Stromal cell of bone marrow (primary cell): ENCODE measurements around the gene MEIOSIN.

Experiments
- DNase-seq: peaks from one replicate; pipeline ENCODE4 v3.0.0-alpha.2; 2012; ENCODE audit warnings: low read depth

Gene MEIOSIN

GRCh38 chr19:45779231-45780145 is 46.2 kb downstream of the MEIOSIN start:
- no peak for DNase-seq

GRCh38 chr19:45780146-45780447 is 46.9 kb downstream of the MEIOSIN start:
- no peak for DNase-seq

DNA sequence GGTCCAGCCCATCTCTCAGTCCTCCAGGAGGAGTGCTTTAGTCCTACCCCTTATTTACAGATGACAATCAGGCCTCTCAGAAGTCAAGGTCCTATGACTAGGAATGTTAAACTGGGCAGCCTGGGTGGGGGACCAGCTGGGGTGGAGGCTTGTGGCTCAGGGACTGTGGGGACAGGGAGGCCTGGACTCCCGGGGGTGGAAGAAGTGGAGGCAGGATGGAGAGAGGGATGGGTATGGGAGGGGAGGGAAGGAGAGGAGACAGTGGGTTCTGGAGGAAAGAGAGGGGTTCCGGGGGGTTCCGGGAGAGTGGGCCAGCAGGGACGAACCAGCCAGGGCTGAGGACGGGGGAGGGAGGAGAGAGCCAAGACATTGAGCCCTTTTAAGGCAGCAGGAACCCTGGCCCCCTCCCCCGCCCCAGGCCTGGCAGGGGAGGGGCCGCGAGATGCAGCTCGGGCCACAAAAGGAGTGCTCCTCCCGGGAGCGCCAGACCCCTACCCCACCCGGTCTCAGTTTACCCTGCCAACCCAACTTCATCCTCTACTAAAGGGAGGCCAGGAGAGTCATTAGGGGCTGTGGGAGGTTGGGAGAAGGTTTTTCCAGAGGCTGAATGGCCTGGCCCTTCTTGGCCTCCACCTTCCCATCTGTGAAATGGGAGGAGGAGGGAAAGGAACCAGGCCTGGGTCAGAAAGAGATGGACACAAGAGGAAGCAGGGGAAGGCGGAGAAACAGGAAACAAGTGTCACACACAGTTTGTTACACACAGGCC is 47.4 kb downstream of the MEIOSIN start:
- no peak for DNase-seq

DNA sequence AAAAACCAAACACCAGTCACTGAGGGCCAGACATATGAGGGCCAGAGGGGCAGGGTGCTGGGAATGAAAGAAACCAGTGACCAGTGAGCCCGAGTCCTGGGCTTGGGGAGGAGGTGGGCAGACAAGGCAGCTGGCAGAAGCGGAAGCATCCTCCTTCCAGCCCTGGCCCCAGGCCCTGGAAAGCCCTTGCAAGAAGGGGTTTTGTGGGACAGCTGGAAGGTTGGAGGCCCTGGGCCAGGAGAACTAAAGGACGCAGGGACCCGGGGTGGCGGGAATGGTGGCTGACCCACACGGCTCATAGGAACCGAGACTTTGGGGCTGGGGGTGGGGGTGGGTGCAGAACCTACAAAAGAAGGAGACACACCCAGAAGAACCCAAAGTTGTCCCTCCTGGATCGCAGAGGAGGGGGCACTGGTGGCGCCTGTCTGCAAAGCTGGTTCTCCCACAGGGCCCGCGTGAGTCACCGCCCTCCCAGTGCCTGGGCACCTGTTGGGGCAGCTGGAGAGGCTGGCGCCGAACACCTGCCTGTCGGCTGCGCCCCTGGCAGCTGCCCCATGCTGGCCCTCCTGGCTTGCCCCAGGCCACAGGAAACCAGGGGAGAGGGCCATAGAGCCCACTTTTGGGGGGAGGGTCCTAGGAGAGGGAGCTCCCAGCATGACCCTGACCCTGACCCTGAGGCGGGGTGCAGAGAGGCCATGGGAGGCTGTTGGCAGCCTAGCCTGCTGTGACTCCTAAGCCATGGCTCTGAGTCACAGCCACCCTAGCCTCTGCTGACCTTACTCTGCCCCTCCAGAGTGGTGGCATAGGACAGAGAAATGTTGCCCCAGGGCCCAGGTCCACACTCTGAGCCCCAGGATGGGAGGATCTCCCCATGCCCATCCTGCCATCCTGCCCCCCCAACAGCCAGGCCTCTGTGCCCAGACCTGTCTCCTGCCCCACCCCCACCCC is 48.2 kb downstream of the MEIOSIN start:
- no peak for DNase-seq

DNA sequence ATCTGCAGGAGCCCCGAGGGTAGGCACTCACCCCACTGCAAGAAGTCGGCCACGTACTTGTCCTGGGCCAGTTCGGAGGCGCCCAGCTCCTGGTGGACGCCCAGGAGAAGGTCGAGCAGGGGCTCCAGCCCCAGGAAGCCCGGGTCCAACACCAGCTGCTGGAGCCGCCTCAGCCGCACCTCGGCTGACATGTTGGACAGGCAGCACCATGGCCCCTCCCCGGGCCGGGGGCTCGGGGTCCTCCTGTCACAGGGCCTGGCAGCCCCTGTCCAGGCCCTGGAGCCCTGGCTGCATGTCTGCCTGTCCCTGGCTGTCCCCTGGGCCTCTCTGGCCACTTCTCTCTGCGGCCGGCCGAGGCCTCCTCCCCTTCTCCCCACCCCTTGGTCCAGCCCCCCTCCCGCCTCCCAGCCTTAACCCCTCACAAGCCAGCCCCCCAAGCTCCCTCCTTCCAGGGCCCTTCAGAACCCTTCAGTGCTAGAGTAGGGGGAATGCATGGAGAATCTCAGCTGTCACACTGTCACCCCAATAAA is 49.0 kb downstream of the MEIOSIN start, which contains the start of gene DMPK:
TSS of gene DMPK (minus strand) at position 329 of the 530 bp plus-strand sequence. CDS start at position 191, 138 bp downstream.
- DNase-seq, result no peak

- peak; percentile 58 for DNase-seq
Measured at GRCh38 chr19:45782820-45783785, 49.9 kb downstream of the MEIOSIN start.

GRCh38 chr19:45784096-45784495 is 50.9 kb downstream of the MEIOSIN start:
- DNase-seq, result no peak

GRCh38 chr19:45785097-45785496 is 51.9 kb downstream of the MEIOSIN start:
- no peak for DNase-seq

DNA sequence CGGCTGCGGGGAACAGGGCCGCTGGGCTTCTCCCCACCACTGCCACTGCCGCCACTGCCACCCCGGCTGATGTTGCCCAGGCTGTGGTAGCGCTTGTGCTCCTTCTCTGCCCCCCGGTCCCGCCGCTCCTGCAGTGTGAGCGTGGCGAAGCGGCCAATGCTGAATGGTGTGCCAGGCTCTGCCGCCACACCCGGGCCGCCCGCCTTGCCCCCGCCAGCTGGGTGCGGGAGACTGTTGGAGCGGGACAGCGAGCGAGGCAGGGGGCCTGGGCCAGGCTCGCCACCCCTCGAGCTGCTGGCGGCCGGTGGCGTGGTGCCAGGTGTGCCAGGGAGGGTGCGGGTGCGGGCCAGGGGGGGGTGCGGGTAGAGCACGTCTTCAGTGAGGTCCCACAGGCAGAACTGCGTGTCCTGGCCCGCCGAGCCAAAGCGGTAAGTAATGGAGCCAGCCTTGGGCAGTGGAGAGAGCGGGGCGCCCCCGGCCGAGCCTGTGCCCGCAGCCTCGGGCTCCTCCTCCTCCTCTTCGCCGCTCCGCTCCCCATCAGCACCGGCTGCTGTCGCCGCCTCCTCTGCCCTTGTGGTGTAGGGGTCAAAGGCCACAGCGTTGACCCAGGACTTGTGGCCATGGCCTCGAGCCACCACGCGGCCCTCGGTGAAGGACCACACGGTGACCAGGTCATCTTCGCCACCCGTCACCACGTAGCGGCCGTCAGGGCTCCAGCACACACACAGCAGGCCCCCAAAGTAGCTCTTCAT is 52.7 kb downstream of the MEIOSIN start:
- no peak for DNase-seq

- DNase-seq, result no peak
Measured at GRCh38 chr19:45786533-45786894, 53.3 kb downstream of the MEIOSIN start.

DNA sequence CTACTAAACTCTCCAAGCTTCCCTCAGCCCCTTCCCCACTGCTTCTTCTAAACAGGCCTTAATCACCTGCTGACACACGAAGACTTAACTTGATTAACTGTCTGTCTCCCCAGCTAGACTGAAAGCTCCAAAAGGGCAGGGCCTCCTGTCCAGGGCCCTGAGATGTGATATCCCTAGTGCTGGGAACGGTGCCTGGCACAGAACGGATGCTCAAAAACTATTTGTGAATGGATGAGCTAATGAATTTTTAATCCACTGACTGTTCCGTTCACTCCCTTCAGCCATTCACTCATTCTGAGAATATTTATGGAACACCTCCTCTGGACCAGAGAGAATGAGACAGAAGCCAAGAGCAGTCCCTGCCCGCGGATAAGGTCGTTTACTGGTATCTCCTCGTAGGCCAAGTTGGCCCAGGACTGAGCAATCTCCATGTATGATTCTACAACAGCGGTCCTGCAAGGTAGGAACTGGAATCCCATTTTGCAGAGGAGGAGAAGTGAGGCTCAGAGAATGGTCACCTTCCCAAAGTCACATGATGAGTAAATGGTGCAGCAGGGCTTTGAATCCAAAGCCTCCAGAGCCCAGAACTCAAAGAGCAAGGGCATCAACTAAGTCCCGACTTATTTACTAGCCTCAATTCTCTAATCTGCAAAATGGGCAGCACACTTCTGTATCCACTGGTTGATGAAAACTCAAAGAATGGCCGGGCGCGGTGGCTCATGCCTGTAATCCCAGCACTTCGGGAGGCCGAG is 56.0 kb downstream of the MEIOSIN start:
- no peak for DNase-seq

DNA sequence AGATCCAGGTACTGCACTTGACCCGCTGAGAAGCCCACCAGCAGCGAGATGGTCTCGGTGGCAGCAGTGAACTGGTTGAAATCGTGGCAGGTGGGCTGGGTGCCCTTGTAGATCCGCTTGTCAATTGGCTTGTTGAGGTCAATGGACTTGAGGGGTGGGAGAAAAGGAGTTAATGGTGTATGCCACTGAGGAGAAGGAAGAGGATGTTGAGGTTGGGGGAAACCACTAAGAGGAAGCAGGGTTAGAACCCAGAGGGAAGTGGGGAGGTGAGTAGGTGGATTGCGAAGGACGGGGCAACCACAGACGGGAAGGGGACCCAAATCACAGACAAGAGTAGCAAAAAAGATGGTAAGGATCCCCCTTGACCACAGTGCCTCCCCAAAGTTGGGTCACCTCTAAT is 57.7 kb downstream of the MEIOSIN start:
- DNase-seq, result no peak

- no peak for DNase-seq
Measured at GRCh38 chr19:45791744-45792469, 58.7 kb downstream of the MEIOSIN start.

- peak; percentile 95 for DNase-seq
Measured at GRCh38 chr19:45792470-45793177, 59.4 kb downstream of the MEIOSIN start, which contains the start of gene DMWD. Gene DMWD (minus strand): TSS chr19:45792845. CDS start chr19:45792756, 89 bp downstream.

DNA sequence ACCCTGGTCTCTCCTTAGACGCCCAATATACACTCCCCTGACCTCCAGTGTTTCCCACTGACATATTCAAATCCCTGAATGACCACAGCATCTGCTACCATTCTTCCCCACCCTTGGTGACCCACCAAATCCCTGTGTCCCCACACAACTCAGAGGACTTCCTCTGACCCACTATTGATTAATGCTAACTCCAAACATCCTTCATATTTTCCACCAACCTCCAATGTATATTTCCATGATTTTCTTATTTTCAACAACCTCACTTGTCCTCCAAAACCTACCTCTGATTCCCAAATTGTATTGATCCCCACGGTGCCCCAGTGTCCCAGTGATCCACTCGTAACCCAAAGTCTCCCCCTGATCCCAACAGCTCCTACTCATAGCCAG is 59.9 kb downstream of the MEIOSIN start:
- DNase-seq, result no peak

GRCh38 chr19:45793876-45794275 is 60.6 kb downstream of the MEIOSIN start:
- DNase-seq, result no peak

DNA sequence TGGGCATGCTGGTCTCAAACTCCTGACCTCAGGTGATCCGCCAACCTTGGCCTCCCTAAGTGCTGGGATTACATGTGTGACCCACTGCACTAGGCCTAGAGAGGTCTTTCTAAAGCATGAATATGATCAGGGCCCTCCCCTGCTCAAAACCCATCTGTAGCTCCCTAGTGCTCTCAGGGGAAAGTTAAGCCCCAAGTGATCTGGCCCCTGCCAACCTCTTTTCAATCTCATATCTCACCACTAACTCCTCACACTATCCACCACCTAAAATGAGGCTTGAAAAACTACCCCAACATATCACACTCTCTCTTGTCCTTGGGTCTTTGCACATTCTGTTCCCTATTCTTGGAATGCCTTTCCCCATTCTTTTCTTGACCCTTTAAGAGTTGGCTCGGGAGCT is 61.4 kb downstream of the MEIOSIN start:
- no peak for DNase-seq
